Stimulated activated CD8-positive, alpha-beta memory T cell treated with anti-CD3 and anti-CD28 coated beads, Interleukin-2, amount 100 ng/mL, for 48 hours (primary cell): ENCODE measurements around the gene INMT.
A peak's percentile ranks its signal among the peaks of the same experiment; 100 is the strongest.
"Not testable (repeated sequence)": the region's sequence is repeated elsewhere in the genome, so short reads cannot be mapped to it uniquely, and the experiment has no call there.

Experiments
- DNase-seq, 2 donors: peaks; one replicate each; pipeline ENCODE4 v3.0.0-alpha.2; 2020; ENCODE audit warnings: low read depth in 2 of 2

The INMT gene

DNA sequence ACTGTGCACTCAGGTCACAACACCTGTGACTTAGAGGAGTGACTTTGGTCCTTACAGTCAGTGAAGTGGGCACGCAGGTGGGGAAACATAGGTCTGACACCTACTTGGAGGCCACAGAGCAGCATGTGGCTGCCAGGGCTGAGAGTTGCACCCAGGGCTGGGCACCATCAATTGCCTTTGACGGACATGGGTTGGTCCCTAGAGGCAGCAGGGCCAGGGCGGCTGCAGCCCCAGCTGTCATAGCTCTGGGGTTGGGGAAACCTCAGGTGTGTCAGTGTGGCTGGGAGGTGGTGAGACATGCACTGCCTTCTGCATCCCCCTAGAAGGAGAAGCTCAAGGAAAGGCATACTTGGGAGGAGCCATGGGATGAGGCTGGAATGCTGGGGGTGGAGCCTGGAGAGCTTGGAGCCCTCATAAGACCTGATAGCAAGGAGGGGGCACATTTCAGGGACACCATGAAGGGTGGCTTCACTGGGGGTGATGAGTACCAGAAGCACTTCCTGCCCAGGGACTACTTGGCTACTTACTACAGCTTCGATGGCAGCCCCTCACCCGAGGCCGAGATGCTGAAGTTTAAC lies at the start of gene INMT:
Gene INMT (plus strand): TSS at position 440 of the 578 bp plus-strand sequence. CDS start 16 bp downstream, at position 456.
- DNase-seq, result no peak

GRCh38 chr7:30702200-30702599 lies 49.7 kb upstream of the INMT start:
- DNase-seq, result no peak

DNA sequence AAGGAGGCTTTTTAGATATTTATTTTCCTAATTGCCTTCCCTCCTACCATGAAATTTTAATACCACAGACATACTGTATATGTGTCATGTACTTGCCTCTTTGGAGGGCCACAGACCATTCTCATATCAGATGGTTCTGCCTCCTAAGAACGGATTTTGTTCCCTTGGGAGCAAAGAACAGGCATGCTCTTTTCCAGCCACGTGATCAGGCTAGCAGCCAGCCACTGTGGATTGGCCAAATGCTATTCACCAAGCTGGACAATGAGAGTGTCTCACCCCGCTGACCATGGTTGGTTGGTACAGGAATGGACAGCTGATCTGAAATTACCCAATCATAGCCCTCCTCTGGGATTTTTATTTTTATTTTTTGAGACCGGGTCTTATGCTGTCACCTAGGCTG lies 48.2 kb upstream of the INMT start:
- DNase-seq, result no peak

DNA sequence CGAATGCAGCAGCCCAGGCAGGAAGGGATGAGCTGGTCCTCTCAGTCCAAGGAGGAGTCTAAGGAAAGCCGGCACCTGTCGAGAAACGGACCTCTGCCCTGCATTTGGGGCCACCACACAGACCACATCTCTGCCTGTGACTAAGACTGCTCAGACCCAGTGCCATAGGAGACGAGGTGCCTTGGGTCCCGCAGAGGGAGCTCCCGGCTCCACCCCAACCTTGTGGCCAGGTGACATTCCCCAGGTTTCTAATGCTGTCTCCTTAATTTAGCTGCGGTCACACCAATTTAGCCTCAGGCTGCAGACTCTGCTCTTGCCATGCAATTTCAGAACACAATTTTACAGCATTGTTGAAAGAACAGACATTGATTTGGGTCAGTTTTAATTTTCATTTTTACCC lies 46.9 kb upstream of the INMT start:
- DNase-seq, result no peak

- no peak for DNase-seq
Measured at GRCh38 chr7:30705596-30705995, 46.3 kb upstream of the INMT start.

- no peak for DNase-seq
Measured at GRCh38 chr7:30706316-30706715, 45.6 kb upstream of the INMT start.

GRCh38 chr7:30706908-30707307 lies 45.0 kb upstream of the INMT start:
- no peak for DNase-seq

GRCh38 chr7:30707391-30708357 lies 44.3 kb upstream of the INMT start:
- no peak for DNase-seq

DNA sequence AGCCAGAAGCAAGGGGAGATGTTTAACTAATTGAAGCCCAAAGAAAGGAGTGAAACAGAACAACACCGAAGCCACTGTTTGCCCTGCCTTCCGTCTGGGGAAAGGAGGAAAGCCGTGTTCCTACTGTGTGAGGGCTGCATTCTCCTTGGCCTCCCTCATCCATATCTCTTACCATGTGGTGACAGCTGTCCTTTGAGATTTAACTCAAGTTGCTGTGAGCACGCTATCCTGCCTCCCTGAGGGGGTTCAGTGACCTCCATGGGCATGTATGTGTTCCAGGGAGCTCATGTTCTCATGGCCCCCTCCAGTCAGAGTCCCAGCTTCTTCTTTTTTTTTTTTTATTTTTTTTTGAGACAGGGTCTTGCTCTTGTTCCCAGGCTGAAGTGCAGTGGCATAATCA lies 43.5 kb upstream of the INMT start:
- no peak for DNase-seq

- no peak for DNase-seq
Measured at GRCh38 chr7:30708983-30709382, 43.0 kb upstream of the INMT start.

DNA sequence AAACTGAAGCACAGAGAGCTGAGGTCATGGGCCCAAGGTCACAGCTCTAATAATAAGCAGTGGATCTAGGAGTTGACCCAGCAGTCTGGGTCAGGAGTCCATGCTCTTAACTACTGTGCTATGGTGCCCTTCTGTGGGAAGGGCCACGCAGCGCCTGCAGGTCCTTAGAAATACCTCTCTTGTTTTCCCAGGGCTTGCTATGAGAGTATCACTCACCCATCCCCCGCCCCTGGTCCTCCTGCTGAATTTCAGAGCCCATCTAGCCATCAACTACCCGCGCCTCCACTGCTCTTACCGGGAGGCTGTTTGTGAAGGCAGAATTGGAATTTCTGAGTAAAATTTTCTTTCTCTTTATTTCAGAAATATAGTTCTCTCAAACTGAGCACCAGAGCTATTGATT lies 42.4 kb upstream of the INMT start:
- DNase-seq, result no peak

DNA sequence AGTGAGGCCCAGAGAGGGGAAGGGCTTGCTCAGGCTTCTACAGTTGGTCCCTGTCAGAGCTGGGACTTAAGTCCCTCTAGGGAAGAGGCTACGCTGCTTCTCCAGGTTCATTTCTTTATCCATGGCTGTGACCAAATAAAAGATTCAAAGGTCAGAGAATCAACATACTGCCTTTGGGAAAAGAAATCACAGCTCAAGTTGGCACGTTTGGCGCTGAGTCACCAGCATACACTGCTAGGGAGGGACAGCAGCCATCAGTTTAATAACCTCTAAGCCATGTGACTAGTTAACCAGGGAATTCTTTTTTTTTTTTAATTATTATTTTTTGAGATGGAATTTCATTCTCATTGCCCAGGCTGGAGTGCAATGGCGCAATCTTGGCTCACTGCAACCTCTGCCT lies 41.3 kb upstream of the INMT start:
- no peak for DNase-seq

DNA sequence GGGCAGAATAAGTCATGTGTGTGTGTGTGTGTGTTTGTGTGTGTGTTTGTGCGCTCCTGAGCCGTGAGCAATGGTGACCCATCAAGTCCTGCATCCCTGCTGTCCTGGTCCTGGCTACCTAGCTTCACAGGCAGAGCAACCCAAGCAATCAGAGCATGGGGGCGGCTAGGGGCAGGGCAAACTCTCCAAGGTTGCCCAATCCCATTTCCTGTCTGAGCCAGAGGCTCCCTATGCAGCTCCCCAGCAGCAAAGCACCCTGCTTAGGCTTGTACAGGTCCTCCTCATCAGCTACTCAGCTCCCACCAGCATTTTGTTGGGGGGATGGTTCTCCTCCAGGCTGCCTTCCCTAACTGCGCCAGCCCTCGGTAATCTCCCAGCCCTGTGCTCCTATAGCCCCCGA lies 38.5 kb upstream of the INMT start:
- DNase-seq, result no peak

GRCh38 chr7:30714129-30714528 lies 37.8 kb upstream of the INMT start:
- no peak for DNase-seq

DNA sequence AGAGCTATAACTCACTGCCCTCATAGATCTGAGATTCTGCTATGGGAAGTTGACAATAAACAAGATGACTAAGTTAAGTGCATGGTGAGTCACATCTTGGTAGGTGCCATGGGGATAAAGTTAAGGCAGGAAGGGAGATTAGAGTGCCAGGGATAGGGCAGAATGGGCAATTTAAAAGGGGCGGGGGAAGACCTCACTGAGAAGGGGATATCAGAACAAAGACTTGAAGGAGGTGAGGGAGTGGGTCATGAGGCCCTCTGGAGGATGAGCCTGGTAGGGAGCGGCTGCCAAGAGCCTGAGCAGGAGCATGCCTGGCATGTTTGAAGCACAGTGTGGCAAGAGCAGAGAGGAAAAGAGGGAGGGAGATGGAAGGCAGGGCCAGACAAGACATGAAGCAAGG lies 34.8 kb upstream of the INMT start:
- DNase-seq, result no peak

DNA sequence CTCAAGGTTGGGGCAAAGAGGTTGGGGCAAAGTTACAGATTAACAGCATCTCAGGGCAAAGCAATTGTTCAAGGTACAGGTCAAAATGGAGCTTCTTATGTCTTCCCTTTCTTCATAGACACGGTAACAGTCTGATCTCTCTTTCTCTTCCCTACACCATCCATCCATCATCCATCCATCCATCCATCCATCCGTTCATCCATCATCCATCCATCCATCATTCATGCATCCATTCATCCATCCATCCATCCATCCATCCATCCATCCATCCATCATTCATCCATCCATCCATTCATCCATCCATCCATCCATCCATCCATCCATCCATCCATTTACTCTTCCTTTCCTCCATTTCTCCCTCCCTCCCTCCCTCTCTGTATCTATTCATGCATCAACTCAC lies 32.5 kb upstream of the INMT start:
- DNase-seq, result not testable (repeated sequence)

GRCh38 chr7:30721211-30721610 lies 30.7 kb upstream of the INMT start:
- no peak for DNase-seq

GRCh38 chr7:30722187-30722586 lies 29.7 kb upstream of the INMT start:
- DNase-seq, result no peak

- DNase-seq, result no peak
Measured at GRCh38 chr7:30722671-30723070, 29.3 kb upstream of the INMT start.

DNA sequence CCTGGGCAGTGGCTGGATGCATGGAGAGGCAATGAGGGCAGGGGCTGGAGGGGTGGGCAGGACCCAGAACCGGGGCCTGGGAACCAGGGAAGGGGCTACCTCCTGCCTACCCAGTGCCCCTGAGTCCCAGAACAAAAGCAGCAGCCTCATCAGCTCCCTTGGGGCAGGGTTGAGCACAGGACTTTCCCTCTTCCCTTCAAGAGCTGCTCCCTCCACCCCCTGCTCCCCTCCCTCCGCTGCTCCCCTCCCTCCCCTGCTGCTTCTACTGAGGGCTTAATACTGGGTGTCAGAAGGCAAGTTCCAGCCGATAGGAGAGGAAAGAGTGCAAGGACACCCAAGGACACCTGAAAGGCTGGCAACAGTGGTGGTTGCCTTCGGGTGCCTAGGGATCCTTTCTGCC lies 28.2 kb upstream of the INMT start:
- no peak for DNase-seq

DNA sequence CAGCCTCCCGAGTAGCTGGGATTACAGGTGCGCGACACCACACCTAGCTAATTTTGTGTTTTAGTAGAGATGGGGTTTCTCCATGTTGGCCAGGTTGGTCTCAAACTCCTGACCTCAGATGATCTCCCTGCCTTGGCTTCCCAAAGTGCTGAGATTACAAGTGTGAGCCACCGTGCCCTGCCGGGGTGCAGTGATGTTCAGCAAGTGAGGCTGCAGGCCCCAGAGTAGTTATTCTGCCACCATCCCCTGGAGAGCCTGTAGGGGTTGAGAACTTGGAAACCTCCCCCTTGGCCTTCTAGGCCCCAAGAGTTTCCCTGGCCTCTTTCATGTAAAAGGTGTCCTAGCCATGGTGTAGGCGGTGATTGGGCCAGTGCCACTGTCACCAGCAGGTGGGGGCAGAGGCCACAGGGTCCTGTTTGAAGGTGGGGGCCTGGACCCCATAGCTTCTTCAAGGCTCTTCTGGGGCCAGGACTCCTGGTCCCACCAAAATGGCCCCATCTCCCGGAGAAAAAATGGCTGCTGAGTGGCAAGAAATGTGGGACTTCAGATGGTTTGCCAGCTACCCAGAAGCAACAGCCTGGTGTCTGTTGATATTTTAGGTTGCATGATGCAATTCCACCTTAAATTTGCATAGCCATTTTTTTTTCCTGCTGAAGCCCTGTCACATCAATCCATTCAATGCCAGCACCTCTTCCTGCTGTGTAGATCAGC lies 25.5 kb upstream of the INMT start:
- no peak for DNase-seq

GRCh38 chr7:30727061-30727945 lies 24.6 kb upstream of the INMT start:
- DNase-seq, result peak in 1 of 2 donors; percentile 4
